ENCODE results near the gene ALPI.
"Not testable (repeated sequence)": the region's sequence is repeated elsewhere in the genome, so short reads cannot be mapped to it uniquely, and the experiment has no call there.

ALPI gene

DNA sequence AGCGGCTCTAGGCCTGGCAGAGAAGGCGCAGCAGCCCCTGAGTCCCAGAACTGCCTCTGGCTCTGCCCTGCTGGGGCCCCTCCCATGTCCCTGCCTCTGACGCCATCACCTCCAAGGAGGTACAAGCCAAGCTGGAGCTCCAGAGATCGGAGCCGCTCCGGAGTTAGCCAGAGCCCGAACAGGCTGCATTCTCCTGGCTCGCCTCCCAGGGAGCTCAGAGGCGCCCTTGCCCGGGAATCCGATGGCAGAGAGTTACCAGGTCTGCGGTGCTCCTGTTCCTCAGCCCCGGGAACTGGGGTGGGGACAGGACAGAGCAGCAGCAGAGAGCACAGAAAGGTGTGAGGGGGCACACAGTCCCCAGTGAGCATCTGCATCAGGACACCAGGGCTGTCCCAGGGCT is 12.9 kb upstream of the ALPI start:
- not testable (repeated sequence) for DNase-seq (ENCODE audit: low spot score)

DNA sequence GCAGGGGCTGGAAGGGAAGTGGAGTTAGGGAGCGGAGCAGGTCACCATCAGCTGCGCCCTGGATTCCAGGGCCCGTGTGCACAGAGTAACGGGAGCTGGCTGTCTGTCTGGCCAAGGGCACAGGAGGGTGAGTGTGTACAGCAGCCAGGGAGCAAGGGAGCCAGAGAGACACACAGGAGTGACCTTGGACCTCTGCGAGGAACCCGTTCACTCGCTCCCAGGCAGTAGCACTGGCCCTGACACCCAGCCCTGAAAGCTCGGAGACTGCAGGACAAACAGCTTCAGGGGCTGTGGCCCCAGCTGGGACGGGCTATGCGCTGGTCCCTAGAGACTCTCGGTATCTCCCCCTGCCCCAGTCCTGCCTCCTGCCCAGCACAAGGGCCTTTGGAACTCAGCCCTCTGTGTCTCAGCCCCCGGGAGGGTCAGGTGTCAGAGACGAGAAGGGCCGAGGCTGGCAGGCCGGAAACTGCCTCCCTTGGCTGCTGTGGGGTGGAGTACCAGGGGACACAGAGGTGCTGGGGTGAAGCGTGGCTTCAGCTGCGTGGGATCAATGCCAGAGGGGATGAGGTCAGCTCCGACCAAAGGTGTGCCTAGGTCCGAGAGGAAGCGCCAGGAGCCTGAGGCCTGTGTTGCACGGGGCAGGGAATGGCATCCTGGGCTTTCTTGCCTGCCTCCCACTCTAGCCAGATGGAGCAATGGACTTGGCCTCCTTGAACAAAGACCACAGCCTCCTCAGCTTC is 12.1 kb upstream of the ALPI start:
- DNase-seq (ENCODE audit: low spot score), result not testable (repeated sequence)

- DNase-seq (ENCODE audit: low spot score), result peak; percentile 67
These were observed 11.4 kb upstream of the ALPI start for GRCh38 chr2:232444409-232445148.

DNA sequence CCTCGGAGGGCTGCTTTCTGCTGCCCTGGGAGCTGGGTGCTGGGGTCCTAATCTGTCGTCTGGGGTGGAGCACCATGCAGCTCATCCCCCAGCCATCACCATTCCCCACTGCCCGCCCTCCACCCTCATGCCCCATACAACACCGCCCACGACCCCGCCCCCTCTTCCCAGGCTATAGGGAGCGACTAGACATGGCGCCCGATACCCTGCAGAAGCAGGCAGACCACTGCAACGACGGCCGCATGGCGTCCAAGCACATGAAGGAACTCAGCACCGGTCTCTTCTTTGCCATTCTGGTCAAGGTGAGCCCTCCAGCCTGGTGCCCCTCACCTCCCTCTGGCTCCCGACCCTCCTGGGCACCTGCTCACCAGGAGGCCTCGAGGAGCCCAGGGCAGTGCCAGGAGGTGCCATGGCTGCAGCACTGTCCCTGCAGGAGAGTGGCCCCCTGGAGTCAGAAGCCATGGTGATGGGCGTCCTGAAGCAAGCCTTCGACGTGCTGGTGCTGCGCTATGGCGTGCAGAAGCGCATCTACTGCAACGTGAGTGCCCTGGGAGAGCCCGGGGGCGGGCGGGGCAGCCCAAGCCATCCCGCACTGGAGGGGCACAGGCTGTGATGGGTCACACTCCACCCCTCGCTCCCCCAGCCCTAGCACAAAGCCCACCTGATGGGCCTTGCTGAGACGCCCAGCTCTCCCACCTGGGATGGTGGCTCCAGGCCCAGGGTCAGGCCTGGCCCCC is 10.6 kb upstream of the ALPI start:
- not testable (repeated sequence) for DNase-seq (ENCODE audit: low spot score)

DNA sequence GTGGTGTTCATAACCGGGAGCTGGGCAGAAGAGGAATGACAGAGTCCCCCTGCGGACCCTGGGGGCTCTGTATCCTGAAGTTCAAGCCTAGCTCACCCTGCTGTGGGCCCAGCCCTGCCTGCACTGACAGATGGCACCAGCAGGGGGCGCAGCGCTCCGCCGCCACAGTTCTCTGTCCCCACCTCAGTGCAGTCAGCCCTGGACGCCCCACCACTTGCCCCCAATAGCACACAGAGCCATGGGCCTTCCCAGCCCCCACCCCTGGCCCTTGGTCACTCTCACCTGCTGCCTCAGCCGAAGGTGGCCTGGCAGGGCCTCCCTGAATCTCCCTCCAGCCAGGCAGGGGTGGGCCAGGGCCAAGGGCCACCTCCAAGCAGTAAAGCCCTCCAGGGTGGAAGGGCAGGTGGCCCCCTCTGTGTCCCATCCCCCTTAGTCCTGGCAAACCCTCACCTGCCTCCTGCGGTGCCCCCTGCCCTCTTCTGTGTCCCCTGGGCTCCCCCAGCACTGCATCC is 9.6 kb upstream of the ALPI start:
- DNase-seq (ENCODE audit: low spot score), result peak; percentile 35

DNA sequence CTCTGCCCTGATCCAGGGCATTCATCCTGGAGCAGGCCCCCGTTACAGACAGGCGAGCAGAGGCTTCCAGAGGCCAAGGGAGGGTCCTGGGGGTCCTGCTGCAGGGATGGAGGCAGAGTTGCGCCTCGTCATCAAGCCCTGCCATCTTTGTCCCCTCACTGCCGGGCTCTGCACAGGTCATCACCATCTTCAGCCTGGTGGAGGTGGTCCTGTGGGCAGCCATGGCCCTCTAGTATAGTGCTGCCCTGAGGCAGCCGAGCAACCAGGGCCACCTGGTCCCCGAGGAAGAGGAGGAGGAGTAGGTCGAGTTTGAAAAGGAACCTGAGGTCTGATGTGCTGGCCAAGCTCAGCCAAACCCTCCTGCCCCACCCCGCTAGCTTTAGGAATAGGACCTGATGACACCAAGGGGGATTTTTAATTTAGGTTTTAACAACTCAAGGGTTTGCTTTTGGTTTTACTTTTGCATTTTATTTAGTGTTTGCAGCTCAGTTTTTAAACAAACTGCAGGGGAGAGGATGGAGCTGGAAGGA is 8.8 kb upstream of the ALPI start:
- no peak for DNase-seq (ENCODE audit: low spot score)

- no peak for DNase-seq (ENCODE audit: low spot score)
These were observed 8.2 kb upstream of the ALPI start for GRCh38 chr2:232447638-232448303.

DNA sequence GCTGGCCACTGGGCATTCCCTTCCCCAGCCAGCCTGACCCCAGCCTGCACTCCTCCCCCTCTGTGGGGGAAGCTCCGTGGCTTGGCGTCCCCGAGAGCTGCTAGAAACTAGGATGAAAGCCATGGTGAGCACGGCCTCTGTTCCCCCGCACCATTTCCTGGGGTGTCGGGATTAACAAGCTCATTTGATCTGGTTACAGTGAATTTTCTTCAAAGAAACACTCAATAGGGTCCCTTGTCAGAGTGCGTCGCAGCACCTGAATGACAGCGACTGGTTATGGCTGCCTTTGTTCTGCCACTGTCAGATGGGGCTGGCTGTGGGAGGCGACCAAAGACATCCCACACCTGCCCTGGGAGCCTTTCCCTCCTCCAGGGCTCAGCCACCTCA is 7.7 kb upstream of the ALPI start:
- DNase-seq (ENCODE audit: low spot score), result no peak

GRCh38 chr2:232449964-232450363 is 6.0 kb upstream of the ALPI start:
- peak; percentile 29 for DNase-seq (ENCODE audit: low spot score)

DNA sequence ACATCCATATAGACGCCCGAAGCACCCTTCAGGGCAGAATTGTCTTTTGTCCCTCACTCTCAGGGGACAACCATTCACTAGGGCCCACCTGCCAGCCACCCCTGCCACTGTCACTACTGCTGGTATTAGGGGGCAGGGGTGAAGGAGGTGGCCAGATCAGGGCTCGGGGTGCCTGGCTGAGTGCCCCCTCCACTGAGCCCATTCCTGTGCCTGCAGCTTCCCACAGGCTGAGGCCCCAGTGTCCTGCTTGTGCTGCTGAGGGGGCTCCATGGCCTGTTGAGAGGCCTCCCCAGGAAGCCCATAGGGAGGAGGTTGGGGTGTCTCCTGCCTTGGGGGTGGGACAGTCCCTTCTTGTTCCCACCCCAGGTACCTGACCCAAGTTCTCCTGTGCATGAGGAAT is 4.3 kb upstream of the ALPI start:
- DNase-seq (ENCODE audit: low spot score), result not testable (repeated sequence)

- no peak for DNase-seq (ENCODE audit: low spot score)
These were observed 1.3 kb upstream of the ALPI start for GRCh38 chr2:232454630-232455029.

- no peak for DNase-seq (ENCODE audit: low spot score)
These were observed 555 bp downstream of the ALPI start for GRCh38 chr2:232456296-232457120.

DNA sequence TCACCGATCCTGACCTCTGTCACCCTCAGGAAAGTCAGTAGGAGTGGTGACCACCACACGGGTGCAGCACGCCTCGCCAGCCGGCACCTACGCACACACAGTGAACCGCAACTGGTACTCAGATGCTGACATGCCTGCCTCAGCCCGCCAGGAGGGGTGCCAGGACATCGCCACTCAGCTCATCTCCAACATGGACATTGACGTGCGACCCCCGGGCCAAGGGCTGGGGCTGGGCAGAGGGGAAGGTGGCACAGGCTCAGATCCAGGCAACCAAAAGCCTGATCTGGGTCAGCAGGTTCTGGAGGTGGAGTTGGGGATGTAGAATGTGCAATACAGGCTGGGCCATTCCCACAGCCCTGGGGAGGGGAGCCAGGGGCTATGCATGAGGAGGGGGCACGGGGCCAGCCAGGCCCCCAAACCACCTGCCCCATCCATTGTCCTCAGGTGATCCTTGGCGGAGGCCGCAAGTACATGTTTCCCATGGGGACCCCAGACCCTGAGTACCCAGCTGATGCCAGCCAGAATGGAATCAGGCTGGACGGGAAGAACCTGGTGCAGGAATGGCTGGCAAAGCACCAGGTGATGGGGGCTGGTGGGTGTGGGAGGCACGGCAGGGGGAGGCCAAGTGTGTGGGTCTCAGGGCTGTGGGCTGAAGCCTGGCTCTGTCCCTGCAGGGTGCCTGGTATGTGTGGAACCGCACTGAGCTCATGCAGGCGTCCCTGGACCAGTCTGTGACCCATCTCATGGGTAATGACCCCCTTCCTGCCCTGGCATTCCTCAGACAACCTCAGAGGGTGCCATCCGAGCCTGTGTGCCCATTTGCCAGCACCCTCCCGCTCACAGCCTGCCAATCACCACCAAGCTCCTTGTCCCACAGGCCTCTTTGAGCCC is 1.4 kb downstream of the ALPI start:
- DNase-seq (ENCODE audit: low spot score), result no peak

GRCh38 chr2:232458051-232458660 is 2.2 kb downstream of the ALPI start:
- DNase-seq (ENCODE audit: low spot score), result no peak

DNA sequence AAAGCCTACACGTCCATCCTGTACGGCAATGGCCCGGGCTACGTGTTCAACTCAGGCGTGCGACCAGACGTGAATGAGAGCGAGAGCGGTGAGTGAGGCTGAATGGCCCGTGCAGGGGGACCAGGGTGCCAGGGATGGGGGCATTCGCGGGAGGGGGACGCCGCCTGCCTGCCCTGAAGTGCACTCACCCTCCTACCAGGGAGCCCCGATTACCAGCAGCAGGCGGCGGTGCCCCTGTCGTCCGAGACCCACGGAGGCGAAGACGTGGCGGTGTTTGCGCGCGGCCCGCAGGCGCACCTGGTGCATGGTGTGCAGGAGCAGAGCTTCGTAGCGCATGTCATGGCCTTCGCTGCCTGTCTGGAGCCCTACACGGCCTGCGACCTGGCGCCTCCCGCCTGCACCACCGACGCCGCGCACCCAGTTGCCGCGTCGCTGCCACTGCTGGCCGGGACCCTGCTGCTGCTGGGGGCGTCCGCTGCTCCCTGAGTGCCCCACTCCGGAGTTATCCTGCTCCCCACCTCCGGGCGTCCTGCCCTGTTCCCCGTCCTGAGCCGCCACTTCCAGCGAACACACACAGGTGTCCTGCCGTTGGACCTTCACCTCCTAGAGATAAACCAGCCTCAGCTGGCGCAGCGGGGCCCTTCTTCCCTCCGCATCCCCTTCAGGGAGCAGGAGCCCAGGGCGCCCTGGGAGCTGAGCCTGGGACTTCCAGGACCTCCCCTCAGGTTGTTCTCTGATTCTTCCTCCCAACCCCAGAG is 2.9 kb downstream of the ALPI start:
- no peak for DNase-seq (ENCODE audit: low spot score)

GRCh38 chr2:232459419-232460035 is 3.6 kb downstream of the ALPI start:
- no peak for DNase-seq (ENCODE audit: low spot score)

DNA sequence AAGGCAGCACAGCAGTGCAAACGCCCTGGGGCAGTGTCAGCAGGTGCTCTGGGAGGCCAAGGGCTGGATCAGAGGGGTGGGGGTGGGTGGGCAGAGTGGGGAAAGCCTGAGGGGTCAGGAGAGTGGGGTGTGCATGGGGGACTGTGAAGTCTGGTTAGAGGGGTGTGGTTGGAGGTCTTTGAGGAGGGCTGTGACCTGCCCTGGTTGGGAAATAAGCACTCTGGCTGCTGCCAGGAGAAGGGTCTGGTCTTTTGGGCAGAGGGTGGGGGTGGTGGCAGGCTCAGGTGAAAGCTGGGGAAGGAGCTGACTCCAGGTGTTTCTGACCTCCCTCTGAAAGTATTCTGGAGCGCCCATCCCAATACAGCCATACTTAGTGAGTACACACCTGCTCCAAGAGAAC is 4.2 kb downstream of the ALPI start:
- DNase-seq (ENCODE audit: low spot score), result no peak
